GM18873 (cell line): Measurements from ENCODE around the gene QPCTL.
"Not testable (repeated sequence)": the region's sequence is repeated elsewhere in the genome, so short reads cannot be mapped to it uniquely, and the experiment has no call there.

ENCODE experiments used
- ATAC-seq: cut with Tn5 transposase; IDR thresholded peaks from one replicate; pipeline ENCODE4 v1.9.1; 2021; ENCODE audit warnings: mild to moderate bottlenecking, moderate library complexity, moderate number of reproducible peaks; ENCODE audit not compliant: unreplicated experiment, low FRiP score

Gene QPCTL

GRCh38 chr19:45674946-45675345, 17.5 kb upstream of the QPCTL start:
- ATAC-seq, result no peak

GRCh38 chr19:45676851-45677263, 15.6 kb upstream of the QPCTL start:
- no peak for ATAC-seq

- ATAC-seq, result no peak
These were observed 14.9 kb upstream of the QPCTL start for GRCh38 chr19:45677351-45678230.

- no peak for ATAC-seq
These were observed 11.0 kb upstream of the QPCTL start for GRCh38 chr19:45681391-45682015.

GRCh38 chr19:45682117-45682516, 10.3 kb upstream of the QPCTL start:
- no peak for ATAC-seq

- no peak for ATAC-seq
These were observed 9.6 kb upstream of the QPCTL start for GRCh38 chr19:45682908-45683307.

- ATAC-seq, result not testable (repeated sequence)
These were observed 7.4 kb upstream of the QPCTL start for GRCh38 chr19:45685045-45685444.

DNA sequence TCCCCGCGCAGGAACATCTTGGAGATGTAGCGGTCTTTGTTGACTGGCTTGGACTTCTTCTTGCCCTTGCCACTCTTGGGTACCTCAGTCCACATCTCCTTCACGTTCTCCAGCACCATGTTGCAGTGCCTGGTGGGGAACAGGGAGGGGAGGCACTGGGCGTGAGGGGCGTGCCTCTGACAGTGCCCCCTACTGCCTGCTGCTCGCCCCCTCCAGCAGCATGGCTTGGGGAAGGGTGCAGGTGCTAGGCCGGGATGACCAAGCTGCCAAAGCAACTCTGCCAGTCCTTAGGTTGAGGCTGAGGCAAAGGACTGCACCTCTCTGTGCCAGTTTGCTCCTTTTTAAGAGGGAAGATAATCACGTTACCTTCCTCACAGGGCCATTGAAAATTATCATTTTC, 4.9 kb upstream of the QPCTL start:
- no peak for ATAC-seq

- ATAC-seq, result peak; percentile 38
These were observed 815 bp upstream of the QPCTL start, which contains the start of gene SNRPD2 for GRCh38 chr19:45691516-45692186. Gene SNRPD2, minus strand, starts transcription at chr19:45691953. Its CDS starts 65 bp downstream, at chr19:45691888.

DNA sequence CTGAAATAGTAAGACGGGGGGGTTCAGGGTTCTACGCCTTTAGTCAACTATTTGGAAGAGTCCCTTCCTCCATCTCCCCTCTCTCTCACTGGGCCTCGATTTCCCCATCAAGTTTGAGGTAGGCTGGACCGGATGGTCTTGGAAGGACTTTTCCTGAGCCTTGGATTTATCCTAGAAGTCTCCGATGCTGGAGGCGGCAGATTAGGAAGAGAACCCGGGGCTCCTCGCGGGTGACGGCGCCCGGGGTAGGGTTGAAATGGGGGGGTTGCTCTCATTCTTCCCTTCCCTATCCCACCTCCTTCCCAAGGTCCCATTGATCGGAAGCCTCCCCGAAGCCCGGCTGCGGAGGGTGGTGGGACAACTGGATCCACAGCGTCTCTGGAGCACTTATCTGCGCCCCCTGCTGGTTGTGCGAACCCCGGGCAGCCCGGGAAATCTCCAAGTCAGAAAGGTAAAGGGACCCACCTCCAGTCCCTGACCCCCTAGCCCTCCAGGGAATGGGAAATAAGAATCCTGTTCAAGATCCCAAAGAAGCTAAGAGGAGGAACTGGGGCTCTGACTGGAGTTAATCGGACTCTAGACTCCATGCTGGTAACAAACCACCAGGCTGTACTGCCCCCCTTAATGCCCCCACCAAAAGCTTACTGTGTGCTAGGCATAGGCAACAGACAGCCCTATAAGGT, 781 bp downstream of the QPCTL start:
- ATAC-seq, result no peak

- no peak for ATAC-seq
These were observed 9.2 kb downstream of the QPCTL start for GRCh38 chr19:45701676-45702075.

DNA sequence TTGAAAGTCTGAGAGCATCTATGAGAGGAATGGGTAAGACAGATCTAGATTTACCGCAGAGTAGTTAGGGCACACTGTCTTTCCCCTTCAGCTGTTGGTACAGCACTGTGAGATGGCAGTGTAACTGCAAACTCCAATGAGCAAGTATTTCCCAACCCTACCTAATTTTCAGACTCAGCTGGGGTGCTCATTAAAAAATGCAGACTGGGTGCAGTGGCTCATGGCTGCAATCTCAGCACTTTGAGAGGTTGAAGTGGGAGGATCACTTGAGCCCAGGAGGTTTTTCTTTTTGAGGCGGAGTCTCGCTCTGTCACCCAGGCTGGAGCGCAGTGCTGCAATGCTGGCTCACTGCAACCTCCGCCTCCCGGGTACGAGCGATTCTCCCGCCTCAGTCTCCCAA, 12.6 kb downstream of the QPCTL start:
- ATAC-seq, result no peak

DNA sequence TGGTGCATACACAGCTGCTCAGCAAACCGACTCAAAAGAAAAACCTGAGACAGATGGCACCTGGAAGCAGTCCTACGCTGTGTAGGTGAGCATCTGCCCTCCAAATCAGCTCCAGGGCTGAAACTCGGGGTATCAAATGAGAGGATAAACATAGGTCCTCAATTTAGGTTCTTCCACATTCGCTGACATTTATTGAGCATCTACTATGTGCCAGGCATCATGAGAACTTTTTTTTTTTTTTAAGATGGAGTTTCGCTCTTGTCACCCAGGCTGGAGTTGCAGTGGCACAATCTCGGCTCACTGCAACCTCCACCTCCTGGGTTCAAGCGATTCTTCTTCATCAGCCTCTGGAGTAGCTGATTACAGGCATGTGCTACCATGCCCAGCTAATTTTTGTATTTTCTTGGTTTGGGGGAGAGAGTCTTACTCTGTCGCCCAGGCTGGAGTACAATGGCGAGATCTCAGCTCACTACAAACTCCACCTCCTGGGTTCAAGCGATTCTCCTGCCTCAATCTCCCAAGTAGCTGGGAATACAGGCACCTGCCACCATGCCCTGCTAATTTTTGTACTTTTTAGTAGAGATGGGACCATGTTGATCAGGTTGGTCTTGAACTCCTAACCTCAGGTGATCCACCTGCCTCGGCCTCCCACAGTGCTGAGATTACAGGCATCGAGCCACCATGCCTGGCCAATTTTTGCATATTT, 13.4 kb downstream of the QPCTL start:
- no peak for ATAC-seq

GRCh38 chr19:45710356-45711130, 18.1 kb downstream of the QPCTL start:
- ATAC-seq, result no peak

DNA sequence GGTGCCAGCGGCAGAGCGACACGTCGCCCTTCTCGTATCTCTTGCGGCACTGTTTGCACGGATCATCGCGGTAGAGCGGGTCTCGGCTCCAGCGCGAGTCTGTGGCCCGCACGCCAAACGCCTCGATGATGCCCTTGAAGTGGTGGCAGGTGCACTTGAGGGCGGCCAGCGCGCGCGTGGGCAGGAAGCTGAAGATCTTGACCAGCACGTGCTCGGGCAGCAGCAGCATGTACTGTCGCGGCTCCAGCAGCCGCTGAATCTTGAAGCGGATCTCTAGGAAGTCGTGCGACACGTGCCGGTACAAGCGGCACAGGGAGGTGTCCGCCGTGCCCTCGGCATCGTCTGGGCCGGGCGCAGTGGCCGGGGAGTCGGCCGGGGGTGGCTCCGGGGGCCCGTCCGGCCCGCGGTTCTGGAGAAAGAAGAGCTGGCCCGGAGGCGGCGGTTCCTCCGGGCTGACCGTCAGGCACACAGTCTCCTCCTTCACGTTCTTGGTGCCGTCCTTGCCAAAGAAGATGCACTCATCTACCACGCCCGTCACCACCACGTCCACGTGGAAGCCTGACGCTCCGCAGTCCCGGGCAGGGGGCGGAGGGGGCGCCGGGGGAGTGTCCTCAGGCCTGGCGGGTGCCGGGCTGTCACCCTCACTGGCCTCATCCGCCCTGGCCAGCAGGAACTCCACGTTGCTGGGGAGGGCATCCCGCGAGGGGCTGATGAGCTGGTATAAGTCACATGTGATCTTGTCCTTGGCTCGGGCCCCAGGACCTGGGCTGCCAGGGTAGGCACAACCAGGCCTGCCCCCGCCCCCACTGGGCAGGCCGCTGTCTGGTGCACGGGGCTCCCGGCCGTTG, 19.6 kb downstream of the QPCTL start:
- ATAC-seq, result no peak

GRCh38 chr19:45712699-45713067, 20.2 kb downstream of the QPCTL start:
- no peak for ATAC-seq

- no peak for ATAC-seq
These were observed 20.7 kb downstream of the QPCTL start for GRCh38 chr19:45713141-45713540.

- no peak for ATAC-seq
These were observed 22.7 kb downstream of the QPCTL start for GRCh38 chr19:45715139-45715538.
